ENCODE measurements around the gene SIGLEC12.

SIGLEC12 gene

GRCh38 chr19:51501594-51502263 is at the start of gene SIGLEC12:
Gene SIGLEC12, minus strand, starts transcription at chr19:51501800. Its CDS starts 67 bp downstream, at chr19:51501733.
- DNase-seq: no peak

- DNase-seq: no peak
Measured at GRCh38 chr19:51550848-51551672, 49.5 kb upstream of the SIGLEC12 start.

GRCh38 chr19:51549533-51550324 is 48.1 kb upstream of the SIGLEC12 start:
- DNase-seq: no peak

GRCh38 chr19:51548891-51549305 is 47.3 kb upstream of the SIGLEC12 start:
- DNase-seq: no peak

- DNase-seq: no peak
Measured at GRCh38 chr19:51548213-51548651, 46.6 kb upstream of the SIGLEC12 start.

GRCh38 chr19:51547397-51548212 is 46.0 kb upstream of the SIGLEC12 start:
- DNase-seq: no peak

GRCh38 chr19:51546650-51547396 is 45.2 kb upstream of the SIGLEC12 start:
- no peak for DNase-seq

GRCh38 chr19:51546107-51546649 is 44.6 kb upstream of the SIGLEC12 start:
- no peak for DNase-seq

GRCh38 chr19:51544038-51544437 is 42.4 kb upstream of the SIGLEC12 start:
- DNase-seq: no peak

GRCh38 chr19:51542699-51543098 is 41.1 kb upstream of the SIGLEC12 start:
- DNase-seq: no peak

- DNase-seq: no peak
Measured at GRCh38 chr19:51541458-51542357, 40.1 kb upstream of the SIGLEC12 start.

GRCh38 chr19:51539821-51540366 is 38.3 kb upstream of the SIGLEC12 start:
- DNase-seq: no peak

- no peak for DNase-seq
Measured at GRCh38 chr19:51535535-51535934, 33.9 kb upstream of the SIGLEC12 start.

- DNase-seq: no peak
Measured at GRCh38 chr19:51531349-51532315, 30.0 kb upstream of the SIGLEC12 start, which contains the start of gene SIGLEC6. Gene SIGLEC6, minus strand, starts transcription at chr19:51531670. Its CDS starts 22 bp downstream, at chr19:51531648.

- DNase-seq: no peak
Measured at GRCh38 chr19:51530616-51531015, 29.0 kb upstream of the SIGLEC12 start.

- no peak for DNase-seq
Measured at GRCh38 chr19:51529301-51529700, 27.7 kb upstream of the SIGLEC12 start.

GRCh38 chr19:51525651-51526050 is 24.1 kb upstream of the SIGLEC12 start:
- no peak for DNase-seq

- DNase-seq: no peak
Measured at GRCh38 chr19:51524666-51525264, 23.2 kb upstream of the SIGLEC12 start.
